Activated T-cell treated with anti-CD3 and anti-CD28 coated beads, Interleukin-2, amount 50 U/mL, for 24 hours (primary cell): ENCODE results near the gene EIF4E.
A peak's percentile ranks its signal among the peaks of the same experiment; 100 is the strongest.

Experiments
- DNase-seq: peaks from one replicate; pipeline ENCODE4 v3.0.0-alpha.2; 2020
- H3K27ac Mint-ChIP-seq: 2 replicates; pipeline ENCODE4 v1.8.0; 2020; ENCODE audit warnings: mild to moderate bottlenecking, mixed read lengths
- H3K27me3 Mint-ChIP-seq: 2 replicates; pipeline ENCODE4 v1.8.0; 2020; ENCODE audit warnings: mixed read lengths
- H3K36me3 Mint-ChIP-seq: 2 replicates; pipeline ENCODE4 v1.8.0; 2020; ENCODE audit warnings: low read depth, mixed read lengths
- H3K4me1 Mint-ChIP-seq: 2 replicates; pipeline ENCODE4 v1.8.0; 2020; ENCODE audit warnings: low read depth, mixed read lengths
- H3K4me3 Mint-ChIP-seq: 2 replicates; pipeline ENCODE4 v1.8.0; 2020; ENCODE audit warnings: mild to moderate bottlenecking, moderate library complexity, mixed read lengths
- H3K9me3 Mint-ChIP-seq: 2 replicates; pipeline ENCODE4 v1.8.0; 2020; ENCODE audit warnings: mixed read lengths

The EIF4E gene, protein sequence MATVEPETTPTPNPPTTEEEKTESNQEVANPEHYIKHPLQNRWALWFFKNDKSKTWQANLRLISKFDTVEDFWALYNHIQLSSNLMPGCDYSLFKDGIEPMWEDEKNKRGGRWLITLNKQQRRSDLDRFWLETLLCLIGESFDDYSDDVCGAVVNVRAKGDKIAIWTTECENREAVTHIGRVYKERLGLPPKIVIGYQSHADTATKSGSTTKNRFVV

DNA sequence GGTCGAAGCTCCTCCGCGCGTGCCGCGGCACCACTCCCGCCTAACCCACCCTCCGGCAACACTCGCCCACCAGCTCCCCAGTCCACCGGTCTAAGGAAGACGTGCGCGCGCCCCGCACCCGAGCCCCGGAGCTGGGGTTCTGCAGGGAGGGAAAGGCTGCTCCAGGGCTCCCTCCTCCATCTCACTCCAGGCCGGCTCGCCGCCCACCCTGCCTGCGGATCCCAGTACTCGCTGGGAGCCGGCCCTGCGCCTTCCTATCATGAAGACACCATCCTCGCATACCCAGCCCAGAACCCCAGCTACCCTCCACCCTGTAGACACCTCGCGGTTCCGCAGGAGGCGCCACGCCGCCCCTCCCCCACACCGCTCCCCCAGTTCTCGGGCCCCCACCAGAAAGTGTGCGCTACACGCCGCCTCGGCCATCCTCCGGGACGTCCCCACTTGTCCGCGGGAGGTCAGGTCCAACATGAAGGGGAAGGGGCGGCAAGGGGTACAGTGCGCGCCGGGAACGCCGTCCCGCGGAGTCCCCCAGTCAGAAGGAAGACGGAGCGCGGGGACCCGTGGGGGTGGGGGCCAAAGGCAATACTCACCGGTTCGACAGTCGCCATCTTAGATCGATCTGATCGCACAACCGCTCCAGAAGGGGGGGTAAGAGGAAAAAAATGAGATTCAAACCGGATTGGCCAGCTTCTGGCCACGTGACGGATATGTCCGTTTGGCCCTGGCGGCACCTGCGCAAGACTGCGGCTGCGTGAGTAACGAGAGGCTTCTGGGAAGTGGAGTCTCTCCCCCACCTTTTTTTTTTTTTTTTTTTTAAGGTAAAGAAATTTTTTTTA lies at the start of gene EIF4E:
Gene EIF4E (minus strand): TSS at position 629 of the 836 bp plus-strand sequence. CDS start 21 bp downstream, at position 608.
- Mint-ChIP-seq H3K27me3 (no peaks in the 10 kb centered on the region), H3K4me3 (peak within 1 kb of the TSS; percentile 93), H3K4me1 (peaks cover 50% of the 10 kb centered on the region), H3K36me3 (peaks cover 51% of the 10 kb centered on the region), H3K27ac (peak within 1 kb of the TSS; percentile 100), H3K9me3 (no peaks in the 10 kb centered on the region)
- peak; percentile 92 for DNase-seq

DNA sequence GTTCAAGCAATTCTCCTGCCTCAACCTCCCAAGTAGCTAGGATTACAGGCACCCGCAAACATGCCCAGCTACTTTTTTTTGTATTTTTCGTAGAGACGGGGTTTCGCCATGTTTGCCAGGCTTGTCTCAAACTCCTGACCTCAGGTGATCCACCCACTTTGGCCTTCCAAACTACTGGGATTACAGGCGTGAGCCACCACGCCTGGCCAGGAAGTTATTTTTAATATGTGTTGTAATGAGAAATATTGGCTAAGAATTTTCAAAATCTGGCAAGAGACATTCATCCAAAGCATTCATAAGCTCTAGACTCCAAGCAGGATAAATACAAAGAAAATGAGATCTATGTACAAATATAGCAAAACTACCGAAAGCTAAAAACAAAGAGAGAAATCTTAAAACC lies 48.6 kb upstream of the EIF4E start:
- Mint-ChIP-seq H3K27ac (no peak overlapping the region), H3K4me3 (no peak overlapping the region), H3K36me3 (no peaks in the 10 kb centered on the region), H3K27me3 (peaks cover 4% of the 10 kb centered on the region), H3K9me3 (no peaks in the 10 kb centered on the region), H3K4me1 (no peaks in the 10 kb centered on the region)
- DNase-seq: no peak

DNA sequence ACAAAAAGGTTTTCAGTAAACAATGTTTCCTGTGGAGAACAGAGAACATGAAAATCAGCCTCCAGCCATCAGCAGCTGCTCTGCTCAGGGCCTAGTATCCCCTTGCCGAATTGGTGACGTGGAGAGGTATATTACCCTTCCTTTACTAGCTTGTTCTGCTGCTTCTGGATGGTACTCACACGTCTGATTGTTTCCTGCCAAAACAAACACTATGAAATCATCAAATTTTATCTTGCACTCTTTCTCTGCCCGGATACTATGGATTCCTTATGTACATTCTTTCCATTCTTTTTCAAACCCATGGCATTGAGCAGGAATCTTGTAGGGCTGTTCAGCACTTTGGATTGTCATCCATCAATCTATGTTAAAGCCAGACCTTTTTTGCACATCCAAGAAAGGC lies 47.8 kb upstream of the EIF4E start:
- no peak overlapping the region for H3K27ac Mint-ChIP-seq
- no peaks in the 10 kb centered on the region for H3K36me3 Mint-ChIP-seq
- H3K27me3 Mint-ChIP-seq: peaks cover 4% of the 10 kb centered on the region
- no peaks in the 10 kb centered on the region for H3K9me3 Mint-ChIP-seq
- H3K4me3 Mint-ChIP-seq: no peak overlapping the region
- H3K4me1 Mint-ChIP-seq: no peaks in the 10 kb centered on the region
- DNase-seq: no peak

DNA sequence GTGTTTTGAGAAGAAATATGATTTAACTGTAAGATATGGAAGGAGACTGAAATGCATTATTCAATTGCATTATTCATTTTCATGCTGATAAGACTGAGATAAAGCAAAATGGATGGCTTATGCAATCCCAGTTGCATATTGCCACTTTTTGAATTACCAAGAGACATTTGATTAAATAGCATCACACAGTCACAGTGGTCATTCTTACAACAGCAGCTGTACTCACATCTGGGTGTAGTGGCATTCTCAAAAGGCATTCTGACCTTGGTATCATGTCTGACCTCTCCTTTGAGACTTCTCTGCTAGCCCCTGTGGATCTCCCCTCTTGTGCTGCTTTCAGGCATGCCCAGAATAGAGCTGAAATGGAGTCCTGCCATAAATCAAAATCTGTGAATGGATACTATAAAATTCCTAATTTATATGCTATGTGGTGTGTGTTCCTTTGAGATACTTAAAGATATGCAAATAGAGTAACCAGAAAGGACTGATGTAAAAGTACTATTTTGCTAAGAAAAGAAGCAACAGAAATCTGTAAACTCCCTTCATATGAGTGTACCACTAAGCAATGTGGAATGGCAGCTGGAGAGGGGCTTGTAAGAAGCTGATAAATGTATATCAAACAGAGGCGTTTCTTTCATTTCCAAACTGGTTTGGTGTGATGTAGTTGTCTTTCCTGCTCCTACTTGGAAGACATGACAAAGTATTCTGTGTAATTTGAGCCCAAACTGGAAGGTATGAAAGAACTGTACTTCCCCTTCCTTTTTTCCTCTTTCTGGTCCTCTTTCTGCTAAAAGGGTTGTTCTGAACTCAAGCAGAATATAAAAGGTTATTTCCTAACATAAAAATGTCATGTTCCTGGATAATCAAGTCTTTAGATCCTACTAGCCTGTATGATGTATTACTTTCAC lies 41.2 kb upstream of the EIF4E start:
- DNase-seq: no peak
- Mint-ChIP-seq H3K36me3 (no peaks in the 10 kb centered on the region), H3K4me3 (no peak overlapping the region), H3K27me3 (peaks cover 9% of the 10 kb centered on the region), H3K9me3 (no peaks in the 10 kb centered on the region), H3K27ac (no peak overlapping the region), H3K4me1 (no peaks in the 10 kb centered on the region)

DNA sequence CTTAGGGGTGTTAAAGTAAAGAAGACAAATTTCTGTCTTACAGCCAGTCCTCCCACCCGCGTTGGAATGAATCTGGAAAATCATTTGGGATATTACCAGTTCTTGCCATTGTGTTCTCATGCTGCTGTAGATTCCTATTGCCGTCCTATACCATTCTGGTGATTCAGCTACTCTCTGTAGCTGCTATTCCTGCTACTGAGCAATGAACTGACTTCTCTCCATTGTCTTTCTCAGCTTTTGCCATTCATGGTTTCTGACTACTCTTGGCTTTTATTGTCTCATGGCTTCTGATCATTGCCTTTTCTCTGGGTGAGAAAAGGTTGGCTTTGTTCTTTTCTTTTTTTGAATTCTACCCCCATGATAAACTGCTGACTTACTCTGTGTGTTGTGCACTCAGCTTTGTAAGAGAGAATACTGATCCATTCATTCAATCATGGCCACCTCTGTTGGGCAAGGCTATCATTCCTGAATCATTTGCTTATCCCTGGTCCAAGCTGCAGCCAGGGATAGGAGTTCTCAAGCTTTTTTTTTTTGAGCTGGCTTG lies 38.9 kb upstream of the EIF4E start:
- peaks cover 2% of the 10 kb centered on the region for H3K4me1 Mint-ChIP-seq
- H3K4me3 Mint-ChIP-seq: no peak overlapping the region
- no peak overlapping the region for H3K27ac Mint-ChIP-seq
- H3K36me3 Mint-ChIP-seq: no peaks in the 10 kb centered on the region
- no peak for DNase-seq
- H3K27me3 Mint-ChIP-seq: peaks cover 9% of the 10 kb centered on the region
- no peaks in the 10 kb centered on the region for H3K9me3 Mint-ChIP-seq

DNA sequence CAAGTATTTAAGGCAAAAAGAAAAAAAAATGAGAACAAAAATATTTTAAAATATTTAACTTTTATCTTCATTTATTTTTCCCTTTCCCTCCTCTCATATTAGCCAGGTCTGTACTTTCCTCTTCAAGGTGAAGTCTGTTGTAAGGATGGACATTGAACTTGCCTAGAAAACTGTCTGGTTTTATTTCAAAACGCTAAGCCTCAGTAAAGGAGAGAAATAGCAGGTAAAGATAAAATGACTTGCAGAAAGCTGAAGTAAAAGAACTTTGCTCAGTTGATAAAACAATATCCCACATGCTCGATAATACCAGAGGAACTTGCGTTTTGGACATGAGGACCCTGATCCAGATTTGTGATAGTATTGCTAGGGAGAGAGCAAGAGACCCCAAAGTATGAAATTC lies 38.0 kb upstream of the EIF4E start:
- H3K9me3 Mint-ChIP-seq: no peaks in the 10 kb centered on the region
- H3K27me3 Mint-ChIP-seq: peaks cover 9% of the 10 kb centered on the region
- H3K4me3 Mint-ChIP-seq: no peak overlapping the region
- no peak overlapping the region for H3K27ac Mint-ChIP-seq
- no peaks in the 10 kb centered on the region for H3K36me3 Mint-ChIP-seq
- no peak for DNase-seq
- peaks cover 2% of the 10 kb centered on the region for H3K4me1 Mint-ChIP-seq

DNA sequence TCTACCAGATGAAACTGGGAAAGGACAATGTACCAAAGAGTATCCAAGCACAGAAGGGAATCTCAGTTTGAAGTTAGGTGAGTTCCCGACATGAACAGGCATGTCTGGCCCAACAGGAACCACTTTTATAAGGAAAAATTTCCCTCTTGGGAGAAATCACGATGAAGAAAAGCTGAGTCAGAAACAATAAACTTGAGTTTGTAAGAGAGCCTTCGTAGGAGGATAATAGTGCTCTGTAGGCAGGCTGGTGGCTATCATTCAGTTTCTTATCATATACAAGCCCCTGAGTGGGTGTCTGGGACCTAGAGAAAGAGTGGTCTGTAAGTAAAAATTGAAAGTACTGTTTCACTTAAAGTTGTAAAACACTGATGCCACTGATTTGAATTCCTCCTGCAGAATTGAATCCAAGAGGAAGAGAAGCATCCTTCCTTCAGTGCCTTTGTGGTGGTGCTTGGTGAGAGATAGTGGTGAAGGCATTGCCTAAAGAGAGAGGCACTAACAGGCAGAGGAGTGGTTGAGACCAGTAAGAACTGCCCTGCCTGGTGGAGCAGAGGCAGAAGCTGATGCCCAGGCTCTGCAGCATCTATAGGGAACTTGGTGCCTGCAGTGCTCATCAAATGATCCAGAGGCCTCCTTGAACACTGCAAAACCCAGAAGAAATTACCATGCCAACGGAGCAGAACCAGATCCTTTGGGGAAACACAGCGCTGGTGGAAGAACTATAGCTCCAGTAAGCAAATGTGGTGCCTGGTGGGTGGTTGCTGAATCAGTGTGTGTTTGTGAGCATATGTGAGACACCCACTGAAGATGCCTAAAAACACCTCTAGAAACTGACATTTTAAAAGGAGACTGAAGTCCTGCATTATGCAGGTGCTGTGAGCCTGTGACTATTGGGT lies 34.9 kb upstream of the EIF4E start:
- no peaks in the 10 kb centered on the region for H3K36me3 Mint-ChIP-seq
- no peaks in the 10 kb centered on the region for H3K9me3 Mint-ChIP-seq
- no peak overlapping the region for H3K4me3 Mint-ChIP-seq
- H3K27ac Mint-ChIP-seq: no peak overlapping the region
- DNase-seq: no peak
- peaks cover 7% of the 10 kb centered on the region for H3K27me3 Mint-ChIP-seq
- peaks cover 2% of the 10 kb centered on the region for H3K4me1 Mint-ChIP-seq

DNA sequence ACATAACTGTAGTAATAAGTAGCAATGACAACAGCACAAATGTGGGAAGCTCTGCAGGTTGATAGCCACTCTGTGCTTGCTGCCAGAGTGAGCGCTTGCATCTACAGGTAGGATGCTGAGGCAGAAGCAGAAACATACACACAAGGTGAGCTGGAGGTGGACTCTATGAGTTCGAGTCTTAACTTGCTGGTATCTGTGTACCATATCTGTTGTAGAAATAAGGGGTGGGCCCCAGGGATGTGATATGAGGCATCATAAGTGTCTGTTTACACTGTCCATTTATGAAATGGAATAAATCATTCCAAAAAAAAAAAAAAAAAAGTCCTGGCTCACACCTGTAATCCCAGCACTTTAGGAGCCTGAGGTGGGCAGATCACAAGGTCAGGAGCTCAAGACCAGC lies 32.8 kb upstream of the EIF4E start:
- no peaks in the 10 kb centered on the region for H3K36me3 Mint-ChIP-seq
- H3K4me3 Mint-ChIP-seq: no peak overlapping the region
- peaks cover 5% of the 10 kb centered on the region for H3K4me1 Mint-ChIP-seq
- peaks cover 4% of the 10 kb centered on the region for H3K27me3 Mint-ChIP-seq
- H3K27ac Mint-ChIP-seq: no peak overlapping the region
- H3K9me3 Mint-ChIP-seq: no peaks in the 10 kb centered on the region
- no peak for DNase-seq

DNA sequence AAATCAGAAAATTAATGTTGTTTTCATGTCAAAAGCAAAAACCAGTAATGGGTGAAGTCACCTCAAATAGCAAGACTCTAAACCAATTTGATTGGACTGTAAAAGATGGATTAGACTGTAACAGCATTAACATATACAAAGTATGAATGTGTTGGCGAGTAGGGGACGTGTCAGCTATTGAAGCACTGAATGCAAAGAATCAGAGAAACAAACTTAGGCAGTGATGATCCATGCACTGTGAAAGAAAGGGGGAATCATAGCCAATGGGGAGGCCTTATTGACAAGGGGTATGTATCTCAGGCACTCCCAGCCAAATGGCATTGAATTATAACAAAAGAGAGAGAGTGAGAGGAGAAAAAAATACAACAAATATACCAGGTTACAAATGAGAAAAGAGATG lies 30.5 kb upstream of the EIF4E start:
- Mint-ChIP-seq H3K36me3 (no peaks in the 10 kb centered on the region), H3K4me3 (no peak overlapping the region), H3K9me3 (no peaks in the 10 kb centered on the region), H3K27me3 (peaks cover 6% of the 10 kb centered on the region), H3K4me1 (peaks cover 5% of the 10 kb centered on the region), H3K27ac (no peak overlapping the region)
- DNase-seq: no peak

DNA sequence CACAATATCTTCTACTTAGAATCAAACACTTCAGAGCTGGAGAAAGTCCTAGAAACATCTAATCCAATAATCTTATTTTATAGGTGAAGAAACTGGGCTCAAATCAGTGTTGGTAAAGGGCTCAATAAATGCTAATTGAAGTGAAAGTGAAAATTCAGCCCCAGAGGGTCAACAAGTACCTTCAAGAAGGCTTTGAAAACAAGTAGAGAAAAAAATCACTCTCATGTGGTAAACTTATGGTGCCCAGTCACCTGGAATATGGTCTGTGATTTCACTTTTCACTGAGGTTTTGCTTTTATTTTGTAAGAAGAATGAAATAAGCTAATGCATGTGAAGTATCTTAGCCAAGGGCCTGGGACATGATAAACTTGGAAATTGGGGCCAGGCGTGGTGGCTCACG lies 29.1 kb upstream of the EIF4E start:
- Mint-ChIP-seq H3K9me3 (no peaks in the 10 kb centered on the region), H3K27me3 (peaks cover 6% of the 10 kb centered on the region), H3K27ac (no peak overlapping the region), H3K4me3 (no peak overlapping the region), H3K4me1 (peaks cover 3% of the 10 kb centered on the region), H3K36me3 (no peaks in the 10 kb centered on the region)
- no peak for DNase-seq

DNA sequence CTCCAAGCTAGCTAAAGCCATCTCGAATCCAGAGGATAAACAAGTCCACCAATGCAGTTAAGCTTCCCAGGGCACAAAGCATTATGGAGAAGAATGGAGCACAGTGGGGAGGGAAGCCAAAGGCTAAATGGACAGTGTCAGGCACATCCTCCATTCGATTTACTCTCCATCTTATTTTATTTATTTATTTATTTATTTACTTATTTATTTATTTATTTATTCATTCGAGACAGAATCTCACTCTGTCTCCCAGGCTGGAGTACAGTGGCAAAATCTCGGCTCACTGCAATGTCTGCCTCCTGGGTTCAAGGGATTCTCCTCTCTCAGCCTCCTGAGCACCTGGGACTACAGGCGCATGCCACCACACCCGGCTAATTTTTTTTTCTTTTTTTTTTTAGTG lies 26.3 kb upstream of the EIF4E start:
- no peak overlapping the region for H3K27ac Mint-ChIP-seq
- no peak overlapping the region for H3K4me3 Mint-ChIP-seq
- no peaks in the 10 kb centered on the region for H3K9me3 Mint-ChIP-seq
- H3K36me3 Mint-ChIP-seq: no peaks in the 10 kb centered on the region
- H3K4me1 Mint-ChIP-seq: peaks cover 3% of the 10 kb centered on the region
- no peak for DNase-seq
- peaks cover 6% of the 10 kb centered on the region for H3K27me3 Mint-ChIP-seq

DNA sequence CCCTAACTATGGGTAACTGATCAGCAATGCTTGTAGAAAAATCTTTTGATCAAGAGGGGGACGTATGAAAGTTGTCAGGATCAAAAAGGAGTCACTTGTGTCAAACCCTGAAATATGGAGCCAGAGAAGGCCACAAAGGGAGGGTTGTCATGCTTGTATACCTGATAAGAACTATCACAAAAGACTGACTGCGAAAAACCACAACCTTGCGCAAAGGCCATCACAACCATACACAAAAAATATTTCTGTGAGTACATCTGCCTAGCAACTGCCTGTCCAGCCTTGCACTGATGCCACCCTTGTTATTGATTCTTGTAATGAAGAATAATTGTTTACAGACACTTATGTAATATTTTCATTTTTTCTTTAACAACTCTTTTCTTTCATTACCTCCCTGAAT lies 22.8 kb upstream of the EIF4E start:
- H3K4me1 Mint-ChIP-seq: no peaks in the 10 kb centered on the region
- DNase-seq: no peak
- H3K27me3 Mint-ChIP-seq: peaks cover 6% of the 10 kb centered on the region
- no peak overlapping the region for H3K4me3 Mint-ChIP-seq
- H3K36me3 Mint-ChIP-seq: no peaks in the 10 kb centered on the region
- H3K9me3 Mint-ChIP-seq: no peaks in the 10 kb centered on the region
- H3K27ac Mint-ChIP-seq: no peak overlapping the region

DNA sequence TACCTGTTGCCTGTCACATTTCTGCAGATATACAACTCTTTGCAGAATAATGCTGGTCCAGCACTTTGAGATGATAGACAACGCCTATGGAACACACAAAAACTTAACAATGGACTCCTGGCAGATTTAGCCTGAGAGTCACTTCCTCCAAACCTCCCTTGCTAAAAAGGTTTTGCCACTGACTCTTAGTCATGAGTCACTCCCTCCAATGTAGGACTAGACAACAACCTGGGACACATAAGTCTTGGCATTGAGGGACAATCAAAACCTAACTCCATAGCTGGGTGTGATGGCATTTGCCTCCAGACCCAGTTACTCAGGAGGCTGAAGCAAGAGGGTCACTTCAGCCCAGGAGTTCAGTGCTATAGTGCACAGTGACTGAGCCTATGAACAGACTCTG lies 22.0 kb upstream of the EIF4E start:
- H3K4me1 Mint-ChIP-seq: no peaks in the 10 kb centered on the region
- no peak overlapping the region for H3K4me3 Mint-ChIP-seq
- no peaks in the 10 kb centered on the region for H3K9me3 Mint-ChIP-seq
- H3K27me3 Mint-ChIP-seq: peaks cover 4% of the 10 kb centered on the region
- H3K27ac Mint-ChIP-seq: no peak overlapping the region
- no peak for DNase-seq
- H3K36me3 Mint-ChIP-seq: no peaks in the 10 kb centered on the region

DNA sequence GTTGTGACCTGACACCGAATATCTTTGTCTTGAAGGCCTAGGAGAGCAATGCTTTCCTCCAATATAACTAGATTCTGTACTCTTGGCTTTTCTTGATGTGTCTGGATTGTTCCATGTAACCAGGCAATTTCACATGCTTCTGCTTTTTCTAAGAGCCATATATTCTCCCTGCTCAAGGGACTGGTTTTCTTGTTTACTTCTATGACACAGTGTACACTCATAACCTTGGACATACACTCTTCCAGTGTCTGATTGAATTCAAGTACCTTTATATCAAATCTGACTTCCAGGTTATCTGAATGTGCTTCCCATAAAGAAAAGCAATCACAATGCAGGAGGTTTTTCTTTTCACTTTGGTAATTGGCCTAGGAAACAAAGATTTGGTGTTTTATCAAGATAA lies 17.4 kb upstream of the EIF4E start:
- H3K4me1 Mint-ChIP-seq: no peaks in the 10 kb centered on the region
- no peaks in the 10 kb centered on the region for H3K9me3 Mint-ChIP-seq
- no peaks in the 10 kb centered on the region for H3K27me3 Mint-ChIP-seq
- H3K4me3 Mint-ChIP-seq: no peak overlapping the region
- H3K36me3 Mint-ChIP-seq: no peaks in the 10 kb centered on the region
- no peak for DNase-seq
- no peak overlapping the region for H3K27ac Mint-ChIP-seq
